ENCODE measurements around the gene ARID3B.
"Not testable (repeated sequence)": the region's sequence is repeated elsewhere in the genome, so short reads cannot be mapped to it uniquely, and the experiment has no call there.

Gene ARID3B

GRCh38 chr15:74568594-74568993, 27.6 kb downstream of the ARID3B start:
- FAIRE-seq = no peak

GRCh38 chr15:74569731-74570070, 28.7 kb downstream of the ARID3B start:
- FAIRE-seq (no peak), DNase-seq (ENCODE audit: low spot score) (no peak)

More at GRCh38 chr15:74568594-74568993, 27.6 kb downstream of the ARID3B start:
- DNase-seq (ENCODE audit: low spot score) = no peak

GRCh38 chr15:74571191-74571590, 30.2 kb downstream of the ARID3B start:
- no peak for FAIRE-seq
- no peak for DNase-seq (ENCODE audit: low spot score)

GRCh38 chr15:74573987-74574386, 33.0 kb downstream of the ARID3B start:
- DNase-seq (ENCODE audit: low spot score) (no peak), FAIRE-seq (no peak)

- DNase-seq (ENCODE audit: low spot score) (no peak), FAIRE-seq (no peak)
Observed at GRCh38 chr15:74578496-74578994, 37.5 kb downstream of the ARID3B start.

- FAIRE-seq (no peak), DNase-seq (ENCODE audit: low spot score) (no peak)
Observed at GRCh38 chr15:74579001-74579400, 38.0 kb downstream of the ARID3B start.

- no peak for FAIRE-seq
- no peak for DNase-seq (ENCODE audit: low spot score)
Observed at GRCh38 chr15:74580538-74581350, 39.7 kb downstream of the ARID3B start.

- no peak for DNase-seq (ENCODE audit: low spot score)
- FAIRE-seq = no peak
Observed at GRCh38 chr15:74584204-74584603, 43.2 kb downstream of the ARID3B start.

- FAIRE-seq = no peak
- DNase-seq (ENCODE audit: low spot score) = no peak
Observed at GRCh38 chr15:74584779-74585178, 43.8 kb downstream of the ARID3B start.

- no peak for DNase-seq (ENCODE audit: low spot score)
- FAIRE-seq = no peak
Observed at GRCh38 chr15:74585191-74585590, 44.2 kb downstream of the ARID3B start.

GRCh38 chr15:74585857-74586256, 44.8 kb downstream of the ARID3B start:
- DNase-seq (ENCODE audit: low spot score) = no peak
- no peak for FAIRE-seq

- no peak for FAIRE-seq
- DNase-seq (ENCODE audit: low spot score) = no peak
Observed at GRCh38 chr15:74589826-74590225, 48.8 kb downstream of the ARID3B start.

- FAIRE-seq (no peak), DNase-seq (ENCODE audit: low spot score) (no peak)
Observed at GRCh38 chr15:74592222-74592621, 51.2 kb downstream of the ARID3B start.

- FAIRE-seq (no peak), DNase-seq (ENCODE audit: low spot score) (no peak)
Observed at GRCh38 chr15:74593122-74593521, 52.1 kb downstream of the ARID3B start.

GRCh38 chr15:74594455-74594854, 53.4 kb downstream of the ARID3B start:
- DNase-seq (ENCODE audit: low spot score) = no peak
- FAIRE-seq = no peak

GRCh38 chr15:74595271-74595670, 54.3 kb downstream of the ARID3B start:
- DNase-seq (ENCODE audit: low spot score) (no peak), FAIRE-seq (no peak)

GRCh38 chr15:74596736-74597135, 55.7 kb downstream of the ARID3B start:
- DNase-seq (ENCODE audit: low spot score); FAIRE-seq: not testable (repeated sequence)

GRCh38 chr15:74597146-74597705, 56.2 kb downstream of the ARID3B start:
- not testable (repeated sequence) for FAIRE-seq

GRCh38 chr15:74598126-74598842, 57.3 kb downstream of the ARID3B start:
- DNase-seq (ENCODE audit: low spot score) = peak; percentile 55
- no peak for FAIRE-seq

More at GRCh38 chr15:74597146-74597705, 56.2 kb downstream of the ARID3B start:
- not testable (repeated sequence) for DNase-seq (ENCODE audit: low spot score)

- DNase-seq (ENCODE audit: low spot score) = no peak
- FAIRE-seq = no peak
Observed at GRCh38 chr15:74599156-74599555, 58.1 kb downstream of the ARID3B start.

- no peak for DNase-seq (ENCODE audit: low spot score)
- no peak for FAIRE-seq
Observed at GRCh38 chr15:74603026-74603788, 62.2 kb downstream of the ARID3B start.

Data from urothelium cell line (cell line).